K562 (cell line): ENCODE results near the gene CHIC2. TPM values are rescaled to one million over a fixed set of nuclear protein-coding genes. Genes with fewer than 3 reads are reported as not detected.

Experiments
- E4F1 ChIP-seq: fragments of 250-450 bp; sonication (Bioruptor Pico); IDR thresholded peaks from 2 replicates; pipeline ENCODE4 v1.5.0; 2021; ENCODE audit warnings: mild to moderate bottlenecking, borderline replicate concordance
- EZH2 ChIP-seq: IDR thresholded peaks from 2 replicates; pipeline ENCODE4 v1.6.1; 2012; ENCODE audit warnings: low read depth, mild to moderate bottlenecking, inconsistent platforms, low read length, borderline replicate concordance
- MTA1 ChIP-seq: fragments of 450-650 bp; IDR thresholded peaks from 2 replicates; pipeline ENCODE4 v1.6.1; 2017; ENCODE audit warnings: borderline replicate concordance
- RBM22 ChIP-seq: fragments of 200-400 bp; formaldehyde crosslinking; IDR thresholded peaks from 2 replicates; pipeline ENCODE4 v1.6.1; 2018; ENCODE audit warnings: low read length, low read depth; ENCODE audit not compliant: poor library complexity, severe bottlenecking
- SRF ChIP-seq, 2 experiments: fragments of 250-450, 450-650 bp in 1 of 2; sonication (Bioruptor Pico) in 1 of 2; sonication (generic) in 1 of 2; formaldehyde crosslinking; IDR thresholded peaks; 2 replicates each; pipeline versions ENCODE4 v1.5.0 to v1.5.1; 2020 to 2022; ENCODE audit warnings: mild to moderate bottlenecking in 1 of 2, missing genetic modification reagents in 1 of 2
- TSHZ1 ChIP-seq: fragments of 250-450 bp; sonication (Bioruptor Pico); IDR thresholded peaks from 2 replicates; pipeline ENCODE4 v1.4.0; 2020; ENCODE audit warnings: mild to moderate bottlenecking, moderate library complexity
- ZC3H8 ChIP-seq: fragments of 450-650 bp; IDR thresholded peaks from 2 replicates; pipeline ENCODE4 v1.6.1; 2017
- ZNF695 ChIP-seq: fragments of 450-650 bp; formaldehyde crosslinking; IDR thresholded peaks from 2 replicates; pipeline ENCODE4 v1.4.0; 2020; ENCODE audit warnings: mild to moderate bottlenecking, moderate library complexity
- polyA plus RNA-seq, 8 experiments: library from polyadenylated mRNA; depleted of rRNA in 4 of 8; stranded (reverse) in 5 of 8; unstranded in 3 of 8; fragments of >200 nt; fragmentation: Nextera tagmentation in 2 of 8; fragmentation: Illumina TruSeq in 1 of 8; extraction: Ambion mirVana in 2 of 8; extraction: Trizol in 1 of 8; gene quantifications; 2 replicates each; pipeline versions ENCODE4 v1.2.1 to v1.2.3, GENCODE V29; 2011 to 2014; ENCODE audit warnings: inconsistent platforms in 1 of 8, missing spikeins in 1 of 8
- total RNA-seq, 7 experiments: library from RNA; depleted of rRNA in 6 of 7; stranded (reverse); fragments of >200 nt in 6 of 7; fragmentation: Illumina TruSeq in 2 of 7; extraction: Trizol in 2 of 7; gene quantifications; 2 replicates each; pipeline versions ENCODE4 v1.2.1 to v1.2.3, GENCODE V29; 2011 to 2021; ENCODE audit warnings: low replicate concordance in 1 of 7

Gene CHIC2
- total and polyA plus RNA-seq, 9 of the 15 experiments (the other 6 are each of a cell fraction or from before 2014, with no cell fraction given), result 0.89 to 25.1 (median 12.1) TPM

- TF ChIP-seq TSHZ1 (CRISPR knock-in tag), result no peak
- no peak for TF ChIP-seq ZNF695 (CRISPR knock-in tag)
- no peak for TF ChIP-seq RBM22
- TF ChIP-seq ZC3H8, result no peak
- no peak for TF ChIP-seq MTA1
- no peak for TF ChIP-seq SRF (CRISPR knock-in tag; IDR thresholded peaks at IDR 0.05)
- TF ChIP-seq EZH2, result no peak
- TF ChIP-seq E4F1 (CRISPR knock-in tag), result no peak
- TF ChIP-seq, all 486 proteins: peak for 0
Measured at GRCh38 chr4:53991821-53992220, 72.6 kb downstream of the CHIC2 start (continued).
